GM20431 (cell line): ENCODE results near the gene MST1R.
"Not testable (repeated sequence)": the region's sequence is repeated elsewhere in the genome, so short reads cannot be mapped to it uniquely, and the experiment has no call there.

Source experiments
- in situ Hi-C: fragments of 300-500 bp; cut with MseI, MboI; formaldehyde crosslinking; loops from one replicate; pipeline ENCODE4 v1.15.0; 2020; ENCODE audit warnings: low sequenced_read_pairs; ENCODE audit not compliant: unreplicated experiment

Gene MST1R

GRCh38 chr3:49912881-49913281 lies 9.2 kb upstream of the MST1R start:
- in situ Hi-C loops: no loop called here

- in situ Hi-C loops: no loop called here
These were observed 7.9 kb upstream of the MST1R start for GRCh38 chr3:49911611-49912010.

DNA sequence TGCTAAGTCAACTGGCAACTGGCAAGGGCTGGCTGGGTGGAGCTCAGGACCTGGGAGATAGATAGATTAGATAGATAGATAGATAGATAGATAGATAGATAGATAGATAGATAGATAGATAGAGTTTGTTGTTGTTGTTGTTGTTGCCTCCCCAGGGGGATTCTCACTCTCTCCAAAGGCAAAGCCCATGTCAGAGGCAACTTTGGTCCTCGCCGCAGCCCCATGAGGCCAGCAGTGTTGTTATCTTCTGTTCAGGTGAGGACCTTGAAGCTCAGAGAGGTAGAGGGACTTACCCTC lies 7.4 kb upstream of the MST1R start:
- in situ Hi-C loops: no loop called here

DNA sequence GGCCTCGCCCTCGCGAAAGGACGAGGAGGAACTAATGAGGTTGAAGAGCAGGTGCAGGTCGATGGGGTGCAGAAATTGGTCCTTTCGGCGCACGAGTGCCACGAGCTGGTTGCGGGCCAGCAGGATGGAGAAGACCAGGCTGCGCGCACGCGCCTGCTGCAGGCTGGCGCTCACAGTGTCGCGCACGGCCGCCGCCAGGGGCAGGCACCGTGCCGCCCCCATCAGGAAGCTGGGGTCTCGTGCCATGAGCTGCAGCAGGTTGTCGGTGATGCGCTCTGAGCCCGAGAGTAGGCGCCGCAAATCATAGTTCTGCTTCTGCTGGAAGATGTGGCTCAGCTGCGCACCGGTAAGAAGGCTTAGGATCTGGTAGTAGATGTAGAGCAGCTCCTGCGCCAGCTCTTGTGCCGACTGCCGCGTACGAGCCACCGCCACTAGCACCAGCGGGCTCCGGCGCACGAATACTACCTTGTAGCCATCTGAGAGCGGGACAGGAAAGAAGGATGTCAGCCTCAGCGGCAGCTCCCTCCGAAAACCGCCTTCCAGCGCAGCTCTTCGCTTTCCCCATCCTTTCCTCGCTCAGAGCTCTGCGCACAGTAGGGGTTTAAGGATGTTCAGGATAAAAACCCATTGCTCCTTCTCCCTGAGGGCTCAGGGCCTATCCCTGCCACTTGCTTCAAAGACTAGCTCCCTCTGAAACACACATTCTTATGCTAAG lies 6.9 kb upstream of the MST1R start:
- in situ Hi-C loops: no loop called here

GRCh38 chr3:49908373-49909199 lies 4.9 kb upstream of the MST1R start:
- in situ Hi-C loops: no loop called here

DNA sequence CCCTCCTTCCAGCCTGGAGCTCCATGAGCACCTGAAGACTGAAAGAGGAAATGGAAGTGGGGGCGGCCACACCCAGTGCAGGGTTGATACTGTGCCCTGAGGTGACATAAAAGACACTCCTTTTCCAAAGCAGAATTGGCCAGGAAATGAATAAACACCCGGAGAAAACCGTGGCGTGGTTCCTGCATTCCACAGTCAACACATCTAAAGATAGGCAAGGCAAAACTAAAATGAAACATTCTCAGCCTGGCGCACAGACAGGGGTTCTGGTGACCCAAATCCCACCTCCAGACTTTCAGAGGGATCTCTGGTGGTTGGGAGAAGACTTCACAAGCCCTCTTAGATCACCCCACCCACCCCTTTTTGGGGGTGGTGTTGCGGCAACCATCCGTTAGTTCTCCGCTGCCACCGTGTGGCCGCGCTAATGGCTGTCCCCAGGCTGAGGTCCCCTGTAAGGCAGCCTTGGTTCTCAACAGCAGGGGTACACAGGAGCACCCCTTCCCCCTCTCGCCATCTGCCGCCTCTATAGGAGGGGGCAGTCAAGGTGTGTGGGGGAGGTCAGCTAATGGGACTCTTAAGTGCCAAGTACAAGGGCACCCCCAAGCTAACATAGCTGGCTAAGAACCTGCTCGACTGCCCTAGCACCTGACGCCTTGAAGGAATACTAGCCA lies 2.5 kb upstream of the MST1R start:
- in situ Hi-C loops: no loop called here

DNA sequence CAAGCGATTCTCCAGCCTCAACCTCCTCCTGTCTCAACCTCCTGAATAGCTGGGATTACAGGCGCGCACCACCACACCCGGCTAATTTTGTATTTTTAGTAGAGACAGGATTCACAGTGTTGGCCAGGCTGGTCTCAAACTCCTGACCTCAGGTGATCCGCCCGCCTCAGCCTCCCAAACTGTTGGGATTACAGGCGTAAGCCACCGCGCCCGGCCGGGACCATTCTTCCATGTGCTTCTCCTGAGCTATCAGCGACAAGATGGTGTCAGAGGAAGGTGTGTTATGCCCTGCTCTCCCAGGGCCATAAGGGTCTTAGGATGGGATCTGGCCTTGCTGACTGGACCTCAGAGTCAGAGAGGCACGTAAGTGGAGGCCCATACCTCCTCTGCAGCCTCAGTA lies 775 bp upstream of the MST1R start:
- in situ Hi-C loops: not testable (repeated sequence)

DNA sequence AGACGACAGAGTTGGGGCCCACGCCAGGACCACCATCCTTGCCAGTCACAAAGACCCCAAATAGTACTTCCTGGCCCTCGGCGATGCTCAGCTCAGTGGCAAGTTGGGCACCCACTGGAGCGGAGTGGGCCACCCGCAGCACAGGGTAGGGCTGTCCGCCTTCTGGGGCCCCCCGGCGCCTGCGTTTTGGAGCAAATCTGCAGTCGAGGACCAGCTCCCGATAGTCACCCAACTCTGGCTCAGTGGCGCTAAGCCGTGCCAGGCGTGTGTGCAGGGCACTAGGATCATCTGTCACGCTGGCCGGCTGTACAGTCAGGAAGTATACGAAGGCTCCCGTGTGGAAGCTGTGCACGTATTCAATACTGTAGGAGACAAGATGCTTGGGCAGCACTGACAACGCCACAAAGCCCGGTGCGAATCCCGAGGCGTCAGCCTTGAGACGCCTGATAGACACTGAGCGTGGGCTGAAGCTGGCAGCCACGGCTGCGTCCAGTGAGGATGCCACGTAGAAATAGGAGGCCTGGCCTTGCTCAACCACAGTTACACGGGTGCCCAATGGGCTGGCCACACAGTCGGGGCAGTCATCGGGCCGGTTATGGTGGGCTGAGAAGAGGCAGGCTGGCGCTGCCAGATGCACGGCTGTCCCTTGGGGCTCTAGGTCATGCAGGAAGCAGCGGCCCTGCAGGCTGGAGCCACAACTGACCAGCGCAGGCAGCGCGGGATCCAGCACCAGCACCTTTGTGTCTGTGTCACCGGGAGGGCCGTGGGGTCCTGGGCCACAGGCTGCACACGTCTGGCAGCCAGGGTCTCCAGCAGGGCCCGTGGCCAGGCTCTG lies 945 bp downstream of the MST1R start:
- in situ Hi-C loops: no loop called here

- in situ Hi-C loops: no loop called here
These were observed 2.0 kb downstream of the MST1R start for GRCh38 chr3:49901366-49902339.

DNA sequence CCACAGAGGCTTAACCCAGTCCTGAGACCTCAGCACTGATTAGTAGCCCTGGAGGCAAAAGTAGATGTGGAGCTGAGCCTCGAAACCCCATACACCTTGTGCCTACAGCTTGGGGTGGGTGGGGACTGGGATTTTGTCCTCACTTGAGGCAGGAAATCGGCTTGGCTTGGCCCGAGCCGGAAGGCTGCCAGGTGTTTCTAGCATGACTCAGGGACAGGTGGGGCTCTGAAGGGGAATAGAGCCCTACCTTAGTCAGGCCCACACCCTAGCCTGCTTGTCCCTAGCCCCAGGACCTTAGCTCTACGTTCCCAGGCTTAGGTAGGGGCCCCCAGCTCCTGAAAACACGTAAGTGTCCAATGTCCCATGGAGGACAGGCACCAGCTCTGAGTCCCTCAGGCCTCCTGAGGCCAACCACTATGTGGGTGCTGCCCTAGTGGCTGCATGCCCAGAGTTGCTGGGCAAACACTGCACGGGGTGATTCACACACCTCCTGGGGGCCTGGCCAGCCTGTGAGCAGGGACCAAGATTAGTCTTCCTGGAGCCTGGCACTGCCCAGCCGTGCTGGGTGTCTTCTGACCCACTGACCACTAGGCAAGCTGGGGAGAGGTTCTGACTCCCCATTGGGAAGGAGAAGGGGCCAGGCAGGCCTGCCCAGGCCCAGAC lies 3.1 kb downstream of the MST1R start:
- in situ Hi-C loops: no loop called here

GRCh38 chr3:49899815-49900214 lies 3.9 kb downstream of the MST1R start:
- in situ Hi-C loops: no loop called here

GRCh38 chr3:49898991-49899390 lies 4.7 kb downstream of the MST1R start:
- in situ Hi-C loops: no loop called here

DNA sequence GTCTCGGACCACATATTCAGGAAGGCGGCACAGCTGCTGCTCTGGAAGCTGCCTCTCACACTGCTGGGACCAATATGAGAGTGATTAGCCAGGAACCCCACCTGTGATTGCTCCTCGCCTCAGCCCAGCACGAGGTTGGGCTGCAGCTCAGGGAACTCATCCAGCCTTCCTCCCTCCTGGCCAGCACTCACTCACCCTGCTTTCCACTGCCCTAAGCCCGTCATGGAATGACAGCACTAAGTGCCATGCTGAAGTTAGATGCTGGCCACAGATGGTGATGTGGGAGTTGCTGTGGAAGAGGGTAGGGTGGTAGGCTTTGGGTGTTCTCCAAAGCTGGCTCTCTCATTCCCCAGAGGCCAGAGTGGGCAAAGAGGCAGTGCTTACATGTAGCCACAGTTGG lies 7.3 kb downstream of the MST1R start:
- in situ Hi-C loops: no loop called here

DNA sequence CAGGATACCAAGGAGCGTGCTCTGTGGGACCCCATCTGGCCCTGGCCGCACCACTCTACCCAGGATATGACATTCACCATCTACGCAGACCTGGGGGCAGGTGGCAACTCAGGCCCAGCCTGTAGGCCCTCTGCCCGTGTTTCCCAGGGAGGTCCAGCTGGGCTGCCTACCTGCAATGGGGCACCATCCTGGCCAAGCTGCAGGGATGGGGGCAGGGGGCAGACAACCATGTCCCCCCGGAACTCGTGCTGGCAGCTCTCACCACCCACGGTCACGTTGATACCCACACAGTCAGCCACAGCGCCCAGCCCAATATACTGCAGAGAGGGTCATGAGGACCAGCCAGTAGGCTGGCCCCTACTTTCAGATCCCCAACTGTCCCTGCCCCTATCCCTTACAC lies 7.9 kb downstream of the MST1R start:
- in situ Hi-C loops: no loop called here

DNA sequence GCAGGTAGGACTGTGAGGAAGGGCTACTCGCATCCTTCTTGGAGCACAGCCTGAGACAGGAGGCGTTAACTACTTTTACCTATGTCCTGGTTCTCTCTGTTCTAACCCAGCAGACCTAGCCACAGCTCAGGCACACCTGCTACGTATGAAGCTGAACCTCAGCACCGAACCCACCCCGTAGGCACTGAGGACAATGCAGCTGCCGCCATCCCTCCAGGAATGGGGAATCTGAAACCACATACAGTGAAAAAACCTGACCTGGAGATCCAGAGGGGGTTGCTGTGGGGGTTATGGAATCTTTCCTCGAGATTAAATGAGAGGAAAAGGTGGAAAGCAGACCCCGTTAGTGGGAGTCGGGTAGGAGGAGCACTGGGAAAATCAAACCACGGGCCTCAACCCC lies 14.4 kb downstream of the MST1R start:
- in situ Hi-C loops: no loop called here

- in situ Hi-C loops: no loop called here
These were observed 16.8 kb downstream of the MST1R start for GRCh38 chr3:49886922-49887265.

DNA sequence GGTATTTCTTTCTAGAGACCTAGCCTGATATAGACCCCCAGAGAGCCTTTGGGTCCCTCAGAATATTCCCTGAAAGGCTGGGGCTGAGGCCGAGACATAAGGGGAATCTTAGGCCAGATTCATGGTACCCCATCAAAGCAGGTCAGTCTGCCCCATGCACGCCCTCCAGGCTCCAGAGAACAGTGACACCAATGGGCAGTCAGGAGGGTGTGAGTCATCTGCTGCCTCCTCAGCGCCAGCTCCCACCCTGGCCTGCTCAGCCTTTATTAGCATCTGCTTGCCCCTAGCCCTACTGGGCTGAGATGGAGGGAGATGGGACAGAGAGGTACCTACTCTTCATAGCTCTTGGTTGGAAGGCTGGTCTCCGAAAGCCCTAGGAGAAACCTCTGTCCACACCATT lies 19.7 kb downstream of the MST1R start:
- in situ Hi-C loops: no loop called here

DNA sequence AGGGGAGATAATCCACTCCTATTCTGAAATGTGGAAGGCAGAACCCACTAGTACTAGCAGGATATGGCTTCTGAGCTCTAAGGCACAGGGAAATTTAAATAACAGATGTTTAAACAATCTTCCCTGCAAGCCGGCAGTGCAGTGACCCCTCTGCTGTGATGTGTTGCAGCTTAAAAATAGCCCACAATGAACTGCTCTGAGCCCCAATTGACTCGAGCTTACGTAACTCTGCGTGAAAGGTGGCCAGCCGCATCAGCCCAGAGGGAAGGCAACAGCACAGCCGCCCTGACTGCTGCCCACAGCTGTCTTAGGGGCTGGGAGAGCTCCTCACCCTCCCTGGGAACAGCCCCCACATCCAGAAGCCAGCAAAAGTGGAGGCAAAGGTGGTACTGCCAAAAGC lies 21.5 kb downstream of the MST1R start:
- in situ Hi-C loops: no loop called here
